Measurements from ENCODE around the gene MORC4.

Gene MORC4

GRCh38 chrX:106903856-106904528 is 96.0 kb downstream of the MORC4 start:
- no peak for DNase-seq

- no peak for DNase-seq
Measured at GRCh38 chrX:106903291-106903824, 96.7 kb downstream of the MORC4 start, which contains the start of gene RIPPLY1. Gene RIPPLY1 (minus strand): TSS chrX:106903341. CDS start chrX:106903287, 54 bp downstream.

GRCh38 chrX:106902684-106903083 is 97.3 kb downstream of the MORC4 start:
- no peak for DNase-seq

- DNase-seq: no peak
Measured at GRCh38 chrX:106901781-106902219, 98.2 kb downstream of the MORC4 start.

GRCh38 chrX:106901341-106901740 is 98.7 kb downstream of the MORC4 start:
- no peak for DNase-seq

GRCh38 chrX:106899841-106900240 is 100.2 kb downstream of the MORC4 start:
- no peak for DNase-seq

- DNase-seq: no peak
Measured at GRCh38 chrX:106899276-106899675, 100.7 kb downstream of the MORC4 start.

GRCh38 chrX:106898462-106898861 is 101.5 kb downstream of the MORC4 start:
- DNase-seq: no peak

- no peak for DNase-seq
Measured at GRCh38 chrX:106897259-106897658, 102.8 kb downstream of the MORC4 start.

GRCh38 chrX:106894978-106895452 is 105.0 kb downstream of the MORC4 start:
- DNase-seq: no peak

GRCh38 chrX:106894392-106894909 is 105.6 kb downstream of the MORC4 start:
- DNase-seq: peak; percentile 34

GRCh38 chrX:106891762-106892460 is 108.1 kb downstream of the MORC4 start:
- DNase-seq: no peak
